Measurements from ENCODE around the gene DHODH.
"Not testable (repeated sequence)": the region's sequence is repeated elsewhere in the genome, so short reads cannot be mapped to it uniquely, and the experiment has no call there.

Gene DHODH

GRCh38 chr16:72073560-72074230 lies 65.2 kb downstream of the DHODH start:
- H3K9me2 ChIP-seq (ENCODE audit: low read depth, low read length), result no peaks in the 10 kb centered on the region
- no peaks in the 10 kb centered on the region for H3K27me3 ChIP-seq (ENCODE audit: insufficient read depth, low read length)
- H3K4me3 ChIP-seq (ENCODE audit: low read depth, low read length, poor library complexity, severe bottlenecking), result no peak overlapping the region
- H3K79me2 ChIP-seq (ENCODE audit: insufficient read depth, low read length), result no peaks in the 10 kb centered on the region
- no peaks in the 10 kb centered on the region for H4K20me1 ChIP-seq (ENCODE audit: insufficient read depth, low read length)
- H2AFZ ChIP-seq (ENCODE audit: low read length), result no peak overlapping the region
- H3K4me2 ChIP-seq (ENCODE audit: low read length), result no peak overlapping the region
- H3F3A ChIP-seq (ENCODE audit: insufficient read depth, low read length), result no peaks in the 10 kb centered on the region
- no peaks in the 10 kb centered on the region for H3K9me3 ChIP-seq (ENCODE audit: low read length)
- H3K9ac ChIP-seq (ENCODE audit: low read length), result no peak overlapping the region
- H3K27ac ChIP-seq (ENCODE audit: low read depth, low read length, poor library complexity, severe bottlenecking), result no peak overlapping the region
- TF ChIP-seq EZH2 (IDR thresholded peaks at IDR 0.05; ENCODE audit: borderline replicate concordance, low read length), result no peak
- no peak for TF ChIP-seq CTCF (IDR thresholded peaks at IDR 0.05; ENCODE audit: low read length)
- H3K36me3 ChIP-seq (ENCODE audit: insufficient read depth, low read length), result no peaks in the 10 kb centered on the region
- no peaks in the 10 kb centered on the region for H3K4me1 ChIP-seq (ENCODE audit: insufficient read depth, low read length, severe bottlenecking)

- not testable (repeated sequence) for H3K79me2 ChIP-seq (ENCODE audit: insufficient read depth, low read length); H3K9me3 ChIP-seq (ENCODE audit: low read length); H2AFZ ChIP-seq (ENCODE audit: low read length); H3K9me2 ChIP-seq (ENCODE audit: low read depth, low read length); H3K36me3 ChIP-seq (ENCODE audit: insufficient read depth, low read length); H3F3A ChIP-seq (ENCODE audit: insufficient read depth, low read length); H3K4me2 ChIP-seq (ENCODE audit: low read length); H3K27me3 ChIP-seq (ENCODE audit: insufficient read depth, low read length); H3K9ac ChIP-seq (ENCODE audit: low read length); H3K27ac ChIP-seq (ENCODE audit: low read depth, low read length, poor library complexity, severe bottlenecking); H3K4me1 ChIP-seq (ENCODE audit: insufficient read depth, low read length, severe bottlenecking); H3K4me3 ChIP-seq (ENCODE audit: low read depth, low read length, poor library complexity, severe bottlenecking); H4K20me1 ChIP-seq (ENCODE audit: insufficient read depth, low read length)
Measured at GRCh38 chr16:72075067-72075466, 66.5 kb downstream of the DHODH start.

Measured in OCI-LY1 (cell line).